Ovary (tissue), 3 donors: ENCODE results near the gene GPR87.

Experiments used
- CTCF ChIP-seq, 3 donors: fragments of 450-650 bp in 2 of 3; fragments of 200-600 bp in 1 of 3; IDR thresholded peaks; one replicate each; pipeline versions ENCODE4 v1.5.1 to v1.8.0; 2016 to 2022; ENCODE audit warnings: antibody characterized with exemption in 3 of 3, mild to moderate bottlenecking in 1 of 3
- EP300 ChIP-seq: sonication (generic); formaldehyde crosslinking; IDR thresholded peaks from one replicate; pipeline ENCODE4 v1.6.1; 2017; ENCODE audit warnings: antibody characterized with exemption
- POLR2A ChIP-seq: fragments of 450-650 bp; IDR thresholded peaks from one replicate; pipeline ENCODE4 v1.6.1; 2017; ENCODE audit warnings: antibody characterized with exemption, mild to moderate bottlenecking, moderate library complexity
- donor health status: DM: no; HTN: no; CAD: no.

DNA sequence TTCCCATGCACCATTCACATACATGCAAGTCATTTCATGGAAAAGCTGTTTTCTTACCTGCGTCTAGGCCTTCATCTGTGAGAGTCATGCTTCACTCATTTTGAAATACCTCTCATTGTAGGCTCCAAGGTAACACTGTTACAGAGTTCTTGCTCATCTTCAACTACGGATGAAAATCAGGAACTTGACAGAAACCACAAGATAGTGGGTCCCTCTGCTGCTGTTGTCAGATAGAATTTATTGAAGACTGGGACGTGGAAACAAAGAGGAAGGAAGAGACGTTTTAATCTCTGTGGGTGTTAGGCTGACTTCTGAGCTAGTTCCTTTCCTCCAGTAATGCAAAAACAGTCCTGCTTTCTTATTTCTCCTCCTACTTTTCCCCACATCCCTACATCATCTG is 38.4 kb downstream of the GPR87 start, which contains the start of gene P2RY14:
- TF ChIP-seq POLR2A, result no peak
- TF ChIP-seq CTCF (IDR thresholded peaks at IDR 0.05), result no peak
- TF ChIP-seq EP300, result no peak
